ENCODE measurements around the gene MCUB. TPM values are rescaled to one million over a fixed set of nuclear protein-coding genes. Genes with fewer than 3 reads are reported as not detected.
A peak's percentile ranks its signal among the peaks of the same experiment; 100 is the strongest.
"Not testable (repeated sequence)": the region's sequence is repeated elsewhere in the genome, so short reads cannot be mapped to it uniquely, and the experiment has no call there.

Gene MCUB
- total RNA-seq, 1 donor from 2014 or later, result 29.2 TPM

DNA sequence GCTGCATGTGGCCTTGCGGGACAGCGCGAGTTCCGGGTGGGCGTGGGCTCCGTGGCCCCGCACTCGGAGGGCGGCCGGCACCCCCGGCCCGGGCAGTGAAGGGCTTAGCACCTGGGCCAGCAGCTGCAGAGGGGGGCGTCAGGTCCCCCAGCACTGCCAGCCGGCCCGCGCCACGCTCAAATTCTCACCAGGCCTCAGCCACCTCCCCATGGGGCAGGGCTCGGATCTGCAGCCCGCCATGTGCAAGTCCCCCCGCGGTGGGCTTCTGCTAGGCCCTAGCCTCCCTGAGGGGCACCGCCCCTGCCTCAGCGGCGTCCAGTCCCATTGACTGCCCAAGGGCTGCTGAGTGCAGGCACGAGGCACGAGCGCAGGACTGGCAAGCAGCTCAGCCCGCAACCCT, 2.6 kb upstream of the MCUB start:
- Histone ChIP-seq H3K27me3 (ENCODE audit: control insufficient read depth, insufficient read depth, low read length) (no peaks in the 10 kb centered on the region), H3K4me3 (ENCODE audit: low read depth, low read length) (no peak overlapping the region), H3K36me3 (ENCODE audit: control insufficient read depth, insufficient read depth, low read length) (no peaks in the 10 kb centered on the region)
- TF ChIP-seq, protein P1, sequence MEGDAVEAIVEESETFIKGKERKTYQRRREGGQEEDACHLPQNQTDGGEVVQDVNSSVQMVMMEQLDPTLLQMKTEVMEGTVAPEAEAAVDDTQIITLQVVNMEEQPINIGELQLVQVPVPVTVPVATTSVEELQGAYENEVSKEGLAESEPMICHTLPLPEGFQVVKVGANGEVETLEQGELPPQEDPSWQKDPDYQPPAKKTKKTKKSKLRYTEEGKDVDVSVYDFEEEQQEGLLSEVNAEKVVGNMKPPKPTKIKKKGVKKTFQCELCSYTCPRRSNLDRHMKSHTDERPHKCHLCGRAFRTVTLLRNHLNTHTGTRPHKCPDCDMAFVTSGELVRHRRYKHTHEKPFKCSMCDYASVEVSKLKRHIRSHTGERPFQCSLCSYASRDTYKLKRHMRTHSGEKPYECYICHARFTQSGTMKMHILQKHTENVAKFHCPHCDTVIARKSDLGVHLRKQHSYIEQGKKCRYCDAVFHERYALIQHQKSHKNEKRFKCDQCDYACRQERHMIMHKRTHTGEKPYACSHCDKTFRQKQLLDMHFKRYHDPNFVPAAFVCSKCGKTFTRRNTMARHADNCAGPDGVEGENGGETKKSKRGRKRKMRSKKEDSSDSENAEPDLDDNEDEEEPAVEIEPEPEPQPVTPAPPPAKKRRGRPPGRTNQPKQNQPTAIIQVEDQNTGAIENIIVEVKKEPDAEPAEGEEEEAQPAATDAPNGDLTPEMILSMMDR (IDR thresholded peaks at IDR 0.05; ENCODE audit: insufficient read depth, low read length, poor library complexity, severe bottlenecking), result no peak
- no peak for DNase-seq (ENCODE audit: low read depth)

DNA sequence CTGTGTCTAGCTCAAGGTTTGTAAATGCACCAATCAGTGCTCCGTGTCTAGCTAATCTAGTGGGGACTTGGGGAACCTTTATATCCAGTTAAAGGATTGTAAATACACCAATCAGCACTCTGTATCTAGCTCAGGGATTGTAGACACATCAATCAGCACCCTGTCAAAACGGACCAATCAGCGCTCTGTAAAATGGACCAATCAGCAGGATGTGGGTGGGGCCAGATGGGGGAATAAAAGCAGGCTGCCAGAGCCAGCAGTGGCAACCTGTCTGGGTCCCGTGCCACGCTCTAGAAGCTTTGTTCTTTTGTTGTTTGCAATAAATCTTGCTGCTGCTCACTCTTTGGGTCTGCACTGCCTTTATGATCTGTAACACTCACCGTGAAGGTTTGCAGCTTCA, 2.0 kb upstream of the MCUB start:
- DNase-seq (ENCODE audit: low read depth); H3K36me3 ChIP-seq (ENCODE audit: control insufficient read depth, insufficient read depth, low read length); H3K4me3 ChIP-seq (ENCODE audit: low read depth, low read length); H3K27me3 ChIP-seq (ENCODE audit: control insufficient read depth, insufficient read depth, low read length): not testable (repeated sequence)

DNA sequence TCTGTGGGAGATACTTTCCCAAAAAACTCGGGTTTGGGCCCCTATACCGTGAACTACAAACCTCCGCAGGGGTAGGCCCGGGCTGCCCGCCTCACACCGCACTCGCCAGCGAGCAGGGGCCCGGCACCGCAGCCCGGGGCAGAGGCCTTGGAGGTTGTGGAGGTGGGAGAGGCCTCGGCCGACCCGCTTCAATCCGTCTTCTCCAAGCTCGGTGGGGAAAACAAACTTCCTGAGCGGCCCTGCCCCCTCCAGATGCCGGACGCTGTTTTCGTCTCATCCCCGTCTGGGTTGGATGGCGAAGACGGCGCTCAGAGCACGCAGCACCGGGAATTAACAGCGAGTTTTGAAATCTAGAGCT, 442 bp upstream of the MCUB start:
- Histone ChIP-seq H3K36me3 (ENCODE audit: control insufficient read depth, insufficient read depth, low read length) (no peaks in the 10 kb centered on the region), H3K27me3 (ENCODE audit: control insufficient read depth, insufficient read depth, low read length) (no peaks in the 10 kb centered on the region), H3K4me3 (ENCODE audit: low read depth, low read length) (peak overlapping the region; percentile 76)
- no peak for DNase-seq (ENCODE audit: low read depth)
- TF ChIP-seq, protein P1 (IDR thresholded peaks at IDR 0.05; ENCODE audit: insufficient read depth, low read length, poor library complexity, severe bottlenecking), result no peak

DNA sequence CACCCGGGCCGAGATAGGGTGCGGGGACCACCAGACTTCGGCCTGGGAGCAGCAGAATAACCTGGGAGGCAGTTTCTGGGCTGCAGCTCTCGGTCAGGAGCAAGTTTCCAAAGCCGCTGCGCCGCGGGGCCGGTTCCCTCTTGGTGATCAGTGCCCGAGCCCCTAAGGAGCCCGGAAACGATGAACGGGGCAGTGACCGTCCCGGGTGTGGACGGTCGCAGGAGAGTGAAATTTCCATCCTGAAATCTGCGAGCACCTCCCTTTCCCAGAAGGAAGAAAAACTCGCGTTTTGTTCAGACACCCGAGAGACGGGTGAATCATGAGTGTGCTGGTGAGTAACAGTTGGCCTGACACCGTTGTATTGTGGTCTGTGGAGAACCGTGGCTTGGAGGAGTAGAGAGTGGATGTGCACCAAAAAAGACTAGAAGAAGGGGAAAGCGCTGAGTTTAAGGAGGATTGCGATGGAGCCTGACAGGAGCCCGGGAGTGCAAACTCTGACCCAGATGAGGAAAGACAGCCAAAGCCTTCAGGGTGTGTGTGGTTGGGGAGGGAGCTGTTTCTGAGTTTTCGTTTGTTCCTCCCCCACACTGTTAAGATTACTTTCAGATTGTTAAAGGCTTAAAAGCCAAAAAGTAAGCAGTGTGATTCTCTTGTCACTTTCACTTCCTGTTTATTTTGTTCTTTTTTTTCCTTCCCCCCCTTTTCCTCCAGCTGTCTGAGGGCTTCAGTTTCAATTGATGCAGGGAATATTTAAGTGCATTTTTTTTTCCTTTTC, 828 bp downstream of the MCUB start:
- TF ChIP-seq, protein P1 (IDR thresholded peaks at IDR 0.05; ENCODE audit: insufficient read depth, low read length, poor library complexity, severe bottlenecking), result no peak
- peak; percentile 45 for DNase-seq (ENCODE audit: low read depth)
- Histone ChIP-seq H3K27me3 (ENCODE audit: control insufficient read depth, insufficient read depth, low read length) (no peaks in the 10 kb centered on the region), H3K36me3 (ENCODE audit: control insufficient read depth, insufficient read depth, low read length) (no peaks in the 10 kb centered on the region), H3K4me3 (ENCODE audit: low read depth, low read length) (peak overlapping the region; percentile 76)

DNA sequence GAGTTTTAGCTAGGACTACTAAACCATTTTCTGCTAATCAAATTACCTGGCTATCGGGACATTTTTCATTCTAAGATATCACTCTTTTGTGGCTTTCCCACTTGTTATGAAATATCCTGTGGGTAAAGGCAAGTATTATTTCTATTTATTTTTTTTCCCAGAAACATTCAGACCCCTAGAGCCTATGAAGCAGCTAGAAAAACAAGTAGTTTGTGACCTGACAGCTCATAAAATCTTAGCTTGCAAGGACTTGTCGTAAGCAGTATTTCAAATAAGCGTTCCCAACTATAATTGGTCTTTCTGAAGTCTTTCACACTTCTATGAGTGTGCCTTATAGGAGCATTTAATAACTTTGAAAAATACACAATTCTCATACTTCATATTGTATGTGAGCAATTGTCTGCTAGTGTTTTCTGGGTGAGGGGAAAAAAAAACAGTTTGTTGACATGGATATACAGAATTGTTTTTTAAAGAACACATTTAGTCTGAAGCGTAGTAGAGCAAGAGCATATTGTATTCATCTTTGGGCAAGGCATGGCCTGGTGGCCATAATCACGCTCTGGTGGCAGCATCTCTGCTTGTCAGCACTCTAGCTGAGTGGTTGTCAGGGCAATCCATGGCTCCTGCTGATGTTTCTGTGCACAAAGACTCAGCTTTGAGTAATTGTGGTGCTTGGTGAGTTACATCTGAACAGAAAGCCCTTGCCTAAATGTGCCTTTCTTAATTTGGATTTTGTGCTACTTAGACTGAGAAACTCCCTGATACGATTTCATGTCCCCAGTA, 2.6 kb downstream of the MCUB start:
- no peak for DNase-seq (ENCODE audit: low read depth)
- Histone ChIP-seq H3K27me3 (ENCODE audit: control insufficient read depth, insufficient read depth, low read length) (no peaks in the 10 kb centered on the region), H3K4me3 (ENCODE audit: low read depth, low read length) (no peak overlapping the region), H3K36me3 (ENCODE audit: control insufficient read depth, insufficient read depth, low read length) (no peaks in the 10 kb centered on the region)
- TF ChIP-seq, protein P1 (IDR thresholded peaks at IDR 0.05; ENCODE audit: insufficient read depth, low read length, poor library complexity, severe bottlenecking), result no peak

DNA sequence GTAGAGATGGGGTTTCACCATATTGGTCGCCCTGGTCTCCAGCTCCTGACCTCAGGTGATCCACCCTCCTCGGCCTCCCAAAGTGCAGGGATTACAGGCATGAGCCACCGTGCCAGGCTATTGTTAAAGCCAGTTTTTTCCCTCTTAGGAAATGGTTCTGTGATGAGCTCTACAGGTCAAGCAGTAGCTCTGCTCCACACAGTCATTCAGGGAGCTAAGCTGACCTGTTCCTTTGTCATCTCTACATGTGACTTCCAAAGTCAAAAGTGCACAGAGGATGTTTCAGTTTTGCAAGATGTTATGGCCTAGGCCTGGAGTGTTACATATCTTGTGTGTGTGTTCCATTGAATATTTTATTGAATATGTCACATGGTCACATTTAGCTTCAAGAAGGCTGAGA, 11.4 kb downstream of the MCUB start:
- TF ChIP-seq, protein P1 (IDR thresholded peaks at IDR 0.05; ENCODE audit: insufficient read depth, low read length, poor library complexity, severe bottlenecking), result no peak
- DNase-seq (ENCODE audit: low read depth), result no peak
- Histone ChIP-seq H3K27me3 (ENCODE audit: control insufficient read depth, insufficient read depth, low read length) (no peaks in the 10 kb centered on the region), H3K36me3 (ENCODE audit: control insufficient read depth, insufficient read depth, low read length) (no peaks in the 10 kb centered on the region), H3K4me3 (ENCODE audit: low read depth, low read length) (no peak overlapping the region)

Measured in kidney epithelial cell (primary cell).